Left lung (tissue), 10 donors: Measurements from ENCODE around the gene RAET1L. TPM values are rescaled to one million over a fixed set of nuclear protein-coding genes. Genes with fewer than 3 reads are reported as not detected.

ENCODE experiments used
- ATAC-seq: fragments of 200-7000 bp; cut with Tn5 transposase; one replicate; pipeline ENCODE4 v1.9.1; 2020; ENCODE audit warnings: moderate library complexity
- DNase-seq, 4 donors: peaks; one replicate each; pipeline ENCODE4 v3.0.0-alpha.2; 2013 to 2020
- H3K27ac ChIP-seq, 2 donors: fragments of 200-600 bp; sonication (generic) in 1 of 2; one replicate each; pipeline versions ENCODE4 v1.5.0 to v1.8.0; 2020 to 2021
- H3K27me3 ChIP-seq, 2 donors: fragments of 200-600 bp; sonication (generic) in 1 of 2; one replicate each; pipeline versions ENCODE4 v1.5.0 to v1.8.0; 2020 to 2021
- H3K36me3 ChIP-seq, 2 donors: fragments of 200-600 bp; sonication (generic) in 1 of 2; one replicate each; pipeline versions ENCODE4 v1.5.0 to v1.8.0; 2020 to 2021
- H3K4me1 ChIP-seq, 2 donors: fragments of 200-600 bp; one replicate each; pipeline ENCODE4 v1.8.0; 2021
- H3K4me3 ChIP-seq, 2 donors: fragments of 200-600 bp; sonication (generic) in 1 of 2; one replicate each; pipeline versions ENCODE4 v1.5.0 to v1.8.0; 2020 to 2021; ENCODE audit warnings: mild to moderate bottlenecking in 1 of 2
- H3K9me3 ChIP-seq, 2 donors: fragments of 200-600 bp; sonication (generic) in 1 of 2; one replicate each; pipeline versions ENCODE4 v1.5.0 to v1.8.0; 2020 to 2021
- CTCF ChIP-seq, 2 donors: fragments of 200-600 bp; sonication (generic) in 1 of 2; IDR thresholded peaks; one replicate each; pipeline versions ENCODE4 v1.5.0 to v1.8.0; 2021; ENCODE audit warnings: antibody characterized with exemption in 2 of 2
- intact Hi-C, 2 donors: fragments of 100-400 bp; cut with DNase I; formaldehyde crosslinking; loops; one replicate each; pipeline versions ENCODE4 v1.11.2 to v1.14.2; 2022
- polyA plus RNA-seq, 6 donors: library from polyadenylated mRNA; unstranded; fragments of 120-200 nt; gene quantifications; one replicate each; pipeline ENCODE4 v1.2.1, GENCODE V29; 2013; ENCODE audit not compliant: insufficient read length in 6 of 6
- total RNA-seq, 2 donors: library from RNA; stranded (reverse); fragmentation: NEBNext Ultra II Directional; extraction: Animal tissue kit (Norgen Biotek cat#: 25700); gene quantifications; one replicate each; pipeline ENCODE4 v1.2.1, GENCODE V29; 2021
- donor health status: DM: no; HTN: yes; CAD: no.
- donor health status: DM: no; HTN: no; CAD: no.

The RAET1L gene
- total and polyA plus RNA-seq, 8 donors, result 0.15 to 0.58 (median 0.17) TPM; not detected in 5

DNA sequence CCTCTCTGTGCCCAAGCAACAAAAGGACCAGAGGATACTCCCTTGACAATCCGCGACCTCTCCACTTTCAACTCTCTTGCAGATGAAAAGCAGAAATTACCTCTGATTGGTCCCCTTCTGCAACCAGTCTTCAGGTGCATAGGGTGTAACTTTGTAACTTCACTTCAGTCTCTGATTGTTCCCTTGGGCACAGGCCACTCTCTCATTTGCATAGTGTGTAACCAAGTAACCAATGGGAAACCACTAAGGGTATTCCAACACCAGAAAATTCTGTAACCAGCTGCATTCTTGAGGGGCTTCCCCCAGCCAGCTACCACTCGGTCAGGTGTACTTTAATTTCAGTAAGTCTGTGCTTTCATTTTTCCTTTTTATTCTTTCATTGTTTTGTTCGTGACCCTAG is 4.4 kb upstream of the RAET1L start:
- peaks cover 10 to 50% of the 10 kb centered on the region in 2 donors for H3K27me3 ChIP-seq
- TF ChIP-seq CTCF (IDR thresholded peaks at IDR 0.05), result no peak
- intact Hi-C loops, result no loop called here

DNA sequence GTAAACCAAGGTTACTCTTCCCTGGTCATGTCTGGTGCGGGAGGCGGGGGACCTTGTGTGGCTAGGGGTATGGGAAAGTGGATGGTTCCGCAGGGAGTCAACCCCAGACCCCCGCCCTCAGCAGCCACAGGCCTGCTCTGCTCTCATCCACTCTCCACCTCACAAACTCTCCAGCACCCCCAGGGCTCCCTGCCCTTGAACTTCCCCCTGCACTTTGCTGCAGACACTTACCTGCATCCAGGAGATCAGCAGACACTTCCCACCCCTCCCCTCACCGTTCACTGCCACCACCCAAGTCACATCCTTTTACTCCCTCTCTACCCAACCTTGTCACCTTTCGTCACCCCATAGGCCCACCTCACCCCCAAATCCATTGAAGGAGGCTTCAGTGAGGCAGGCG is 3.9 kb upstream of the RAET1L start:
- H3K36me3 ChIP-seq, result no peaks in the 10 kb centered on the region
- H3K27me3 ChIP-seq, result peaks cover 10 to 52% of the 10 kb centered on the region in 2 donors
- TF ChIP-seq CTCF (IDR thresholded peaks at IDR 0.05), result no peak
- ATAC-seq (no peak), DNase-seq (no peak)
- H3K4me3 ChIP-seq, result no peak overlapping the region
- intact Hi-C loops, result no loop called here
- H3K4me1 ChIP-seq, result peaks cover 9 to 10% of the 10 kb centered on the region in 2 donors
- H3K9me3 ChIP-seq, result no peaks in the 10 kb centered on the region
- no peak overlapping the region for H3K27ac ChIP-seq

More for the DNA sequence above, 4.4 kb upstream of the RAET1L start:
- H3K4me3 ChIP-seq, result no peak overlapping the region
- no peak for ATAC-seq
- H3K9me3 ChIP-seq, result no peaks in the 10 kb centered on the region
- no peak for DNase-seq
- no peaks in the 10 kb centered on the region for H3K36me3 ChIP-seq
- no peak overlapping the region for H3K27ac ChIP-seq
- peaks cover 9 to 10% of the 10 kb centered on the region in 2 donors for H3K4me1 ChIP-seq

DNA sequence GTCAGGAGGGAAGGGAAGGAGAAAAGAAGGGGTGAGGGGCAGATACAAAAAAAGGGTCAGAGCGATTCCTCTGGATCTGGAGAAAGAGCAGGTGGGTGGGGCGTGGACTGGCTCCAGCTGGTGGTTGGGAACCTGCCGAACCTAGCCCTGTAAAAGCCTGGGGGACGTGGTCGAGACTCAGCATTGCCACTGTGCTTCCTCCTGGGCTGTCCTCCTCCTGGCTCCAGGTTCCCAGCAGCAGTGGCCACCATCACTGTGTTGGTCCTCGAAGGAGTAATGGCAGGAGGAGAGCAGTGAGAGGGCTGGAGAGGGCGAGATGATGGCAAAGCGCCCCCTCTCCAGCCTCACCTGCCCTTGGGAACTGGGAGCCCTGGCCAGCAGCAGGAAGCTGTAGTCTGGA is 3.5 kb upstream of the RAET1L start:
- ATAC-seq, result no peak
- intact Hi-C loops, result no loop called here
- H3K4me1 ChIP-seq, result peaks cover 9 to 10% of the 10 kb centered on the region in 2 donors
- no peaks in the 10 kb centered on the region for H3K9me3 ChIP-seq
- peaks cover 10 to 53% of the 10 kb centered on the region in 2 donors for H3K27me3 ChIP-seq
- no peak for TF ChIP-seq CTCF (IDR thresholded peaks at IDR 0.05)
- DNase-seq, result no peak
- no peak overlapping the region for H3K27ac ChIP-seq
- H3K36me3 ChIP-seq, result no peaks in the 10 kb centered on the region
- no peak overlapping the region for H3K4me3 ChIP-seq

- no peak for ATAC-seq
- Histone ChIP-seq H3K36me3 (no peaks in the 10 kb centered on the region), H3K4me3 (no peak overlapping the region), H3K9me3 (no peaks in the 10 kb centered on the region), H3K4me1 (peaks cover 9 to 10% of the 10 kb centered on the region in 2 donors), H3K27me3 (peaks cover 10 to 53% of the 10 kb centered on the region in 2 donors), H3K27ac (no peak overlapping the region)
- intact Hi-C loops, result no loop called here
- DNase-seq, result no peak
- TF ChIP-seq CTCF (IDR thresholded peaks at IDR 0.05), result no peak
Observed at GRCh38 chr6:150027806-150028565, 2.7 kb upstream of the RAET1L start.

DNA sequence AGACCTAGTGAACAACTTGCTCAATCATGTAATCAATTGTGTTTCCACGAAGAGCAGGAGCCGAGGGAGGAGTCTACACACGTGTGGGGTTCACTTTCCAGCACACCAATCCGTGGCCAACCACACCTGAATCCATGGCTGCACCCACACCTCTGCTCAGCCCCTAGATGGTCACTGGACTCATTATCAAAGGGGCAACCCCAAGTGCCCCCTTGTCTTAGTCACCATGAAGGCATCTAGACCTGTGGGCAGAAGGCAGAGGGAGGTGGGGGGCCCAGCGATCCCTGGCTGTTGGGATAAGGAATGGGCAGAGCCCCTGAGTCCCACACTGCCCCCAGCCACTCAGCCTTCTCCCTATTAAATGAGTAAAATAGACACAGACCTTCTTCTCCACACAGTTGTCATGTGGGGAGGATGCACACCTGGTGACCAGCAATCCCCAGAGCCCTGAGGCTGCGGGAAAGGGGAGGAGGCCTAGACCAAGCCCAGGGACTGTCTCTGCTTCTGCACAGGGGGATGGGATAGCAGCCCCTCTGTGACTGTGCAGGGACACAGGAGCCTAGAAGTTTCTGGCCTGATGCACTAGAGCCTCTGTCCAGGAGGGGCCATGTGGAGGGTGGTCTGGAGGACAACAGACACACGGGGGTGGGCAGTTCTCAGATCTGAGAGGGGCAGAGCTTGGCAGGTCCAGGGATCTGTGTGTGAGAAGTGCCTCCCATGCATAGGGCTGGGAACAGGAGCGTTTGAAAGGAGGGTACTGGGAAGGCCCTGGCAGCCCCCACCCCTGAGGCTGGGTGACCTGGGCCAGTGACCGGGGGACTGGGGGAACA is 1.9 kb upstream of the RAET1L start:
- peaks cover 10 to 53% of the 10 kb centered on the region in 2 donors for H3K27me3 ChIP-seq
- H3K27ac ChIP-seq, result no peak overlapping the region

More for the DNA sequence above, 1.9 kb upstream of the RAET1L start:
- Histone ChIP-seq H3K9me3 (no peaks in the 10 kb centered on the region), H3K4me1 (peaks cover 9 to 10% of the 10 kb centered on the region in 2 donors), H3K4me3 (no peak overlapping the region), H3K36me3 (no peaks in the 10 kb centered on the region)
- DNase-seq (no peak), ATAC-seq (no peak)
- intact Hi-C loops, result no loop called here
- TF ChIP-seq CTCF (IDR thresholded peaks at IDR 0.05), result no peak
